ENCODE measurements around the gene FOXO4. TPM values are rescaled to one million over a fixed set of nuclear protein-coding genes. Genes with fewer than 3 reads are reported as not detected.
A peak's percentile ranks its signal among the peaks of the same experiment; 100 is the strongest.

Gene FOXO4
- polyA plus RNA-seq, 1 donor (not counting 4 experiments of a cell fraction or from before 2014, with no cell fraction given) = 1.6 TPM

- H3K4me3 ChIP-seq (ENCODE audit: control insufficient read depth in 2 of 3, extremely low read depth in 1 of 3, insufficient read depth in 2 of 3, low read depth in 1 of 3, low read length in 3 of 3) = peak within 1 kb of the TSS; percentile 53 to 71 (median 57)
- FAIRE-seq = peak; percentile 67
- no peak for TF ChIP-seq EZH2 (IDR thresholded peaks at IDR 0.05; ENCODE audit: low read length)
- TF ChIP-seq, protein P1, sequence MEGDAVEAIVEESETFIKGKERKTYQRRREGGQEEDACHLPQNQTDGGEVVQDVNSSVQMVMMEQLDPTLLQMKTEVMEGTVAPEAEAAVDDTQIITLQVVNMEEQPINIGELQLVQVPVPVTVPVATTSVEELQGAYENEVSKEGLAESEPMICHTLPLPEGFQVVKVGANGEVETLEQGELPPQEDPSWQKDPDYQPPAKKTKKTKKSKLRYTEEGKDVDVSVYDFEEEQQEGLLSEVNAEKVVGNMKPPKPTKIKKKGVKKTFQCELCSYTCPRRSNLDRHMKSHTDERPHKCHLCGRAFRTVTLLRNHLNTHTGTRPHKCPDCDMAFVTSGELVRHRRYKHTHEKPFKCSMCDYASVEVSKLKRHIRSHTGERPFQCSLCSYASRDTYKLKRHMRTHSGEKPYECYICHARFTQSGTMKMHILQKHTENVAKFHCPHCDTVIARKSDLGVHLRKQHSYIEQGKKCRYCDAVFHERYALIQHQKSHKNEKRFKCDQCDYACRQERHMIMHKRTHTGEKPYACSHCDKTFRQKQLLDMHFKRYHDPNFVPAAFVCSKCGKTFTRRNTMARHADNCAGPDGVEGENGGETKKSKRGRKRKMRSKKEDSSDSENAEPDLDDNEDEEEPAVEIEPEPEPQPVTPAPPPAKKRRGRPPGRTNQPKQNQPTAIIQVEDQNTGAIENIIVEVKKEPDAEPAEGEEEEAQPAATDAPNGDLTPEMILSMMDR (optimal IDR thresholded peaks at IDR 0.05 in 1 of 3, IDR thresholded peaks at IDR 0.05 in 1 of 3, conservative IDR thresholded peaks at IDR 0.05 in 1 of 3; ENCODE audit: extremely low read depth in 1 of 3, insufficient read depth in 2 of 3, low read length in 3 of 3) = no peak
- H3K4me2 ChIP-seq (ENCODE audit: control insufficient read depth, extremely low read depth, insufficient read depth, low read depth, low read length) = peak within 1 kb of the TSS; percentile 66
- peak within 1 kb of the TSS; percentile 72 for H3K9ac ChIP-seq (ENCODE audit: control insufficient read depth, extremely low read depth, insufficient read depth, low read length)
- H4K20me1 ChIP-seq (ENCODE audit: control insufficient read depth, extremely low read depth, insufficient read depth, low read length) = no peaks in the 10 kb centered on the region
- peak; percentile 38 for DNase-seq (ENCODE audit: low read depth, low spot score)
- H2AFZ ChIP-seq (ENCODE audit: control insufficient read depth, low read length) = peak within 1 kb of the TSS; percentile 75
- no peaks in the 10 kb centered on the region for H3K9me1 ChIP-seq (ENCODE audit: control insufficient read depth, extremely low read depth, insufficient read depth, low read length)
- H3K9me3 ChIP-seq (ENCODE audit: control insufficient read depth, low read depth, low read length) = no peaks in the 10 kb centered on the region
- H3K27me3 ChIP-seq (ENCODE audit: control insufficient read depth, extremely low read depth, insufficient read depth, low read length) = no peaks in the 10 kb centered on the region
- peaks cover 4% of the 10 kb centered on the region for H3K4me1 ChIP-seq (ENCODE audit: control insufficient read depth, extremely low read depth, insufficient read depth, low read length)
- H3K79me2 ChIP-seq (ENCODE audit: control insufficient read depth, insufficient read depth, low read length) = peaks cover 29% of the 10 kb centered on the region
- H3K27ac ChIP-seq (ENCODE audit: control insufficient read depth, insufficient read depth, low read length) = peak within 1 kb of the TSS; percentile 66
- dilution Hi-C loops (cut with MboI; ENCODE audit: extremely low pct_ligation_motif_present, low sequenced_read_pairs) = no loop called here
- no peaks in the 10 kb centered on the region for H3K36me3 ChIP-seq (ENCODE audit: control insufficient read depth in 2 of 2, extremely low read depth in 1 of 2, insufficient read depth in 2 of 2, low read length in 2 of 2)
Measured at GRCh38 chrX:71068044-71068918, 27.4 kb upstream of the FOXO4 start, which contains the start of gene SNX12. SNX12 (minus strand) TSS chrX:71068334; CDS start chrX:71068306, 28 bp downstream.

DNA sequence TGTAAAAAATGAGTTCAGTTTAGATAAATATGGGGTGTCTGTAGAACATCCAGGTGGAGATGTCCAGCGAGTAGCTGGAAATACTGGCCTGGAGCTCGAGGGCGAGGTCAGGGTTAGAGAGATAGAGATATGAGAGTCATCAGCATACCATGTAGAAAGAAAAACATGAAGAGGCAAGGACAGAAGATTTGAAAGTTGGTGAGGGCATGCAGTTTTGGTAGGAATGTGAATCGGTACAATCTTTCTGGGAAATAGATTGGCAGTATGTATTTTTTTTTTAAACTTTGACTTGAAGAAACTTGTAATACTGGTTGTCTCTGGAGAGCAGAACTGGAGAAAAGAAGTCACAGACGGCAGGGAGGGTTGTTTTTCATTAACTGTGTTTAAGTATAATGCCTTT lies 25.1 kb upstream of the FOXO4 start:
- H3K9ac ChIP-seq (ENCODE audit: control insufficient read depth, extremely low read depth, insufficient read depth, low read length) = no peak overlapping the region
- FAIRE-seq = no peak
- no peak for TF ChIP-seq EZH2 (IDR thresholded peaks at IDR 0.05; ENCODE audit: low read length)
- TF ChIP-seq, protein P1 (optimal IDR thresholded peaks at IDR 0.05 in 1 of 3, IDR thresholded peaks at IDR 0.05 in 1 of 3, conservative IDR thresholded peaks at IDR 0.05 in 1 of 3; ENCODE audit: extremely low read depth in 1 of 3, insufficient read depth in 2 of 3, low read length in 3 of 3) = no peak
- no peak overlapping the region for H3K4me3 ChIP-seq (ENCODE audit: control insufficient read depth in 2 of 3, extremely low read depth in 1 of 3, insufficient read depth in 2 of 3, low read depth in 1 of 3, low read length in 3 of 3)
- peak overlapping the region; percentile 36 for H2AFZ ChIP-seq (ENCODE audit: control insufficient read depth, low read length)
- no peaks in the 10 kb centered on the region for H3K36me3 ChIP-seq (ENCODE audit: control insufficient read depth in 2 of 2, extremely low read depth in 1 of 2, insufficient read depth in 2 of 2, low read length in 2 of 2)
- no peaks in the 10 kb centered on the region for H3K9me3 ChIP-seq (ENCODE audit: control insufficient read depth, low read depth, low read length)
- no peaks in the 10 kb centered on the region for H3K9me1 ChIP-seq (ENCODE audit: control insufficient read depth, extremely low read depth, insufficient read depth, low read length)
- H3K4me2 ChIP-seq (ENCODE audit: control insufficient read depth, extremely low read depth, insufficient read depth, low read depth, low read length) = no peak overlapping the region
- DNase-seq (ENCODE audit: low read depth, low spot score) = no peak
- H3K27ac ChIP-seq (ENCODE audit: control insufficient read depth, insufficient read depth, low read length) = no peak overlapping the region
- peaks cover 7% of the 10 kb centered on the region for H3K4me1 ChIP-seq (ENCODE audit: control insufficient read depth, extremely low read depth, insufficient read depth, low read length)
- dilution Hi-C loops (cut with MboI; ENCODE audit: extremely low pct_ligation_motif_present, low sequenced_read_pairs) = no loop called here
- no peaks in the 10 kb centered on the region for H3K27me3 ChIP-seq (ENCODE audit: control insufficient read depth, extremely low read depth, insufficient read depth, low read length)
- peaks cover 18% of the 10 kb centered on the region for H3K79me2 ChIP-seq (ENCODE audit: control insufficient read depth, insufficient read depth, low read length)
- H4K20me1 ChIP-seq (ENCODE audit: control insufficient read depth, extremely low read depth, insufficient read depth, low read length) = no peaks in the 10 kb centered on the region

All from keratinocyte (primary cell).